Transverse colon (tissue), 4 donors: ENCODE data around the gene PAPPA.

ENCODE experiments used
- EP300 ChIP-seq: sonication (generic); formaldehyde crosslinking; IDR thresholded peaks from one replicate; pipeline ENCODE4 v1.6.1; 2017; ENCODE audit warnings: antibody characterized with exemption, low read depth
- POLR2AphosphoS5 ChIP-seq, 3 donors: sonication (generic); formaldehyde crosslinking; IDR thresholded peaks; one replicate each; pipeline ENCODE4 v1.6.1; 2016; ENCODE audit warnings: antibody characterized with exemption in 3 of 3
- TF ChIP-seq, protein P1 (sequence below), 5 experiments: fragments of 200-600 bp in 3 of 5; fragments of 450-650 bp in 2 of 5; sonication (generic) in 3 of 5; IDR thresholded peaks; 1 replicate in 2 of 5; 2 replicates in 3 of 5; pipeline ENCODE4 v1.5.1; 2016 to 2017; ENCODE audit warnings: antibody characterized with exemption in 5 of 5, inconsistent platforms in 3 of 5, mild to moderate bottlenecking in 2 of 5, moderate library complexity in 1 of 5

DNA sequence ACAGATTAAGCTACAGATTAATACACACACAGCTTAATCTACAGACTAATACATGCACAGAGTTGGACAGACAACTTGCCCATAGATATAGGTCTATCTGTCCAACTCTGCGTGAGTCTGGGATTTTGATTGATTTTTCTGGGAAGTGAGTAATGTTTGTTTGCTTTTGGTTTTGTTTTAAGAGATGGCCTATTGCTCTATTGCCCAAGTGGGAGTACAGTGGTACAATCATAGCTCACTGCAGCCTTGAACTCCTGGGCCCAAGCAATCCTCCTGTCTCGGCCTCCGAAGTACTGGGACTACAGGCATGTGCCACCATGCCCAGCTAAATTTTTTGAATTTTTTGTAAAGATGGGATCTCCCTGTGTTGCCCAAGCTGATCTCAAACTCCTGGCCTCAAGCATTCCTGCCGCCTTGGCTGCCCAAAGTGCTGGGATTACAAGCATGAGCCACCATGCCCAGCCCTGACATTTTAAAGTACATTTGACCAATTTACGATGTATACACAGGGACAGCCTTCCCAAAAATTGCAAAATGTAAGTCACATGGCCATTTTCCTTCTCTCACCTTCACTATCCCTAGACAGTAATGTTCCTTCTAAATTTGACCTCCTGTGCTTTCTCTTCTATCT lies 50.8 kb downstream of the PAPPA start:
- TF ChIP-seq POLR2AphosphoS5 (IDR thresholded peaks at IDR 0.05) (no peak), EP300 (no peak)
- TF ChIP-seq, protein P1, sequence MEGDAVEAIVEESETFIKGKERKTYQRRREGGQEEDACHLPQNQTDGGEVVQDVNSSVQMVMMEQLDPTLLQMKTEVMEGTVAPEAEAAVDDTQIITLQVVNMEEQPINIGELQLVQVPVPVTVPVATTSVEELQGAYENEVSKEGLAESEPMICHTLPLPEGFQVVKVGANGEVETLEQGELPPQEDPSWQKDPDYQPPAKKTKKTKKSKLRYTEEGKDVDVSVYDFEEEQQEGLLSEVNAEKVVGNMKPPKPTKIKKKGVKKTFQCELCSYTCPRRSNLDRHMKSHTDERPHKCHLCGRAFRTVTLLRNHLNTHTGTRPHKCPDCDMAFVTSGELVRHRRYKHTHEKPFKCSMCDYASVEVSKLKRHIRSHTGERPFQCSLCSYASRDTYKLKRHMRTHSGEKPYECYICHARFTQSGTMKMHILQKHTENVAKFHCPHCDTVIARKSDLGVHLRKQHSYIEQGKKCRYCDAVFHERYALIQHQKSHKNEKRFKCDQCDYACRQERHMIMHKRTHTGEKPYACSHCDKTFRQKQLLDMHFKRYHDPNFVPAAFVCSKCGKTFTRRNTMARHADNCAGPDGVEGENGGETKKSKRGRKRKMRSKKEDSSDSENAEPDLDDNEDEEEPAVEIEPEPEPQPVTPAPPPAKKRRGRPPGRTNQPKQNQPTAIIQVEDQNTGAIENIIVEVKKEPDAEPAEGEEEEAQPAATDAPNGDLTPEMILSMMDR (IDR thresholded peaks at IDR 0.05), result no peak
